Astrocyte (in vitro differentiated cells and primary cell): ENCODE results near the gene STX17. TPM values are rescaled to one million over a fixed set of nuclear protein-coding genes. Genes with fewer than 3 reads are reported as not detected.

Experiments
- DNase-seq: peaks from one replicate; pipeline ENCODE4 v3.0.0-alpha.2; 2010; ENCODE audit warnings: low read depth
- FAIRE-seq: peaks from 2 replicates; lab custom pipeline; 2011; peaks lifted over from hg19 to GRCh38; lab: Jason Lieb, UNC
- H2AFZ ChIP-seq: 2 replicates; pipeline ENCODE4 v1.6.0; 2012; ENCODE audit warnings: low read depth, low read length, inconsistent platforms
- H3K27ac ChIP-seq: 2 replicates; pipeline ENCODE4 v1.5.1; 2011; ENCODE audit warnings: low read depth, low read length, inconsistent platforms
- H3K27me3 ChIP-seq: 2 replicates; pipeline ENCODE4 v1.6.0; 2011; ENCODE audit warnings: low read length, inconsistent platforms; ENCODE audit not compliant: insufficient read depth
- H3K36me3 ChIP-seq: 2 replicates; pipeline ENCODE4 v1.5.1; 2011; ENCODE audit warnings: low read length, inconsistent platforms; ENCODE audit not compliant: insufficient read depth
- H3K4me1 ChIP-seq: 2 replicates; pipeline ENCODE4 v1.5.1; 2011; ENCODE audit warnings: low read length, inconsistent platforms; ENCODE audit not compliant: insufficient read depth
- H3K4me2 ChIP-seq: 2 replicates; pipeline ENCODE4 v1.6.0; 2012; ENCODE audit warnings: low read length, inconsistent platforms
- H3K4me3 ChIP-seq: 2 replicates; pipeline ENCODE4 v1.5.1; 2011; ENCODE audit warnings: low read depth, mild to moderate bottlenecking, low read length, inconsistent platforms; ENCODE audit not compliant: insufficient read depth
- H3K79me2 ChIP-seq: 2 replicates; pipeline ENCODE4 v1.6.0; 2012; ENCODE audit warnings: mild to moderate bottlenecking, low read length, inconsistent platforms; ENCODE audit not compliant: insufficient read depth
- H3K9ac ChIP-seq: 2 replicates; pipeline ENCODE4 v1.6.0; 2012; ENCODE audit warnings: mild to moderate bottlenecking, low read length, inconsistent platforms
- H3K9me3 ChIP-seq: 2 replicates; pipeline ENCODE4 v1.5.1; 2012; ENCODE audit warnings: low read depth, mild to moderate bottlenecking, low read length, inconsistent platforms; ENCODE audit not compliant: insufficient read depth
- H4K20me1 ChIP-seq: 2 replicates; pipeline ENCODE4 v1.6.0; 2012; ENCODE audit warnings: low read length, inconsistent platforms; ENCODE audit not compliant: insufficient read depth
- H3K27ac Mint-ChIP-seq: one replicate; pipeline ENCODE4 v1.8.0; 2021; ENCODE audit warnings: mild to moderate bottlenecking, mixed read lengths; ENCODE audit not compliant: unreplicated experiment
- H3K27me3 Mint-ChIP-seq: one replicate; pipeline ENCODE4 v1.8.0; 2021; ENCODE audit warnings: low read depth, mixed read lengths; ENCODE audit not compliant: unreplicated experiment
- H3K36me3 Mint-ChIP-seq: one replicate; pipeline ENCODE4 v1.8.0; 2021; ENCODE audit warnings: low read depth, mixed read lengths; ENCODE audit not compliant: unreplicated experiment
- H3K4me1 Mint-ChIP-seq: one replicate; pipeline ENCODE4 v1.8.0; 2021; ENCODE audit warnings: low read depth, mixed read lengths; ENCODE audit not compliant: unreplicated experiment
- H3K4me3 Mint-ChIP-seq: one replicate; pipeline ENCODE4 v1.8.0; 2021; ENCODE audit warnings: mild to moderate bottlenecking, moderate library complexity, mixed read lengths; ENCODE audit not compliant: unreplicated experiment
- H3K9me3 Mint-ChIP-seq: one replicate; pipeline ENCODE4 v1.8.0; 2021; ENCODE audit warnings: mild to moderate bottlenecking, mixed read lengths; ENCODE audit not compliant: unreplicated experiment
- EZH2 ChIP-seq: IDR thresholded peaks from 2 replicates; pipeline ENCODE4 v1.6.1; 2012; ENCODE audit warnings: mild to moderate bottlenecking, low read length, inconsistent platforms; ENCODE audit not compliant: insufficient read depth
- total RNA-seq: library from RNA; stranded (reverse); gene quantifications from 2 replicates; pipeline ENCODE4 v1.2.1, GENCODE V29; 2021
- TF ChIP-seq, protein P1 (sequence below): IDR thresholded peaks from 2 replicates; pipeline ENCODE4 v1.5.1; 2011; ENCODE audit warnings: low read depth, mild to moderate bottlenecking, inconsistent platforms, low read length, moderate library complexity; ENCODE audit not compliant: insufficient read depth

Gene STX17
- total RNA-seq, 1 donor from 2014 or later: 28.3 TPM

DNA sequence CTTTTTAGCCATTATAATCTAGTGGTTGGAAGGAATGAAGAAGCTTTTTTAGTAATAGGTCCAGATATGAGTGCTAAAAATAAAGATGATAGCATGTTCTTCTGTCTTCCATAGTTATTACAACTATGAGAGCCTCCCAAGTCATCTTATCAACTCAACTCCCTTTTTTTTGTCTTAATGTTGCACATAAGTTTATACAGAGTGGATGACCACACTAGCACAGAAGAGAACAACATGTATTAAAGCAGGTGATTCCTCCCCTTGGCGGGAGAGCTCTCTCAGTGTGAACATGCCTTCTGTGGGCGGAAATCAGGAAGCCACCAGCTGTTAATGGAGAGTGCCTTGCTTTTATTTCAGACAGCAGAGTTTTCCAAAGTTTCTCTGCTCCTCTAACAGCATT lies 40.1 kb upstream of the STX17 start:
- no peak overlapping the region for H2AFZ ChIP-seq
- H3K4me1 Mint-ChIP-seq: peaks cover 35% of the 10 kb centered on the region
- TF ChIP-seq, protein P1, sequence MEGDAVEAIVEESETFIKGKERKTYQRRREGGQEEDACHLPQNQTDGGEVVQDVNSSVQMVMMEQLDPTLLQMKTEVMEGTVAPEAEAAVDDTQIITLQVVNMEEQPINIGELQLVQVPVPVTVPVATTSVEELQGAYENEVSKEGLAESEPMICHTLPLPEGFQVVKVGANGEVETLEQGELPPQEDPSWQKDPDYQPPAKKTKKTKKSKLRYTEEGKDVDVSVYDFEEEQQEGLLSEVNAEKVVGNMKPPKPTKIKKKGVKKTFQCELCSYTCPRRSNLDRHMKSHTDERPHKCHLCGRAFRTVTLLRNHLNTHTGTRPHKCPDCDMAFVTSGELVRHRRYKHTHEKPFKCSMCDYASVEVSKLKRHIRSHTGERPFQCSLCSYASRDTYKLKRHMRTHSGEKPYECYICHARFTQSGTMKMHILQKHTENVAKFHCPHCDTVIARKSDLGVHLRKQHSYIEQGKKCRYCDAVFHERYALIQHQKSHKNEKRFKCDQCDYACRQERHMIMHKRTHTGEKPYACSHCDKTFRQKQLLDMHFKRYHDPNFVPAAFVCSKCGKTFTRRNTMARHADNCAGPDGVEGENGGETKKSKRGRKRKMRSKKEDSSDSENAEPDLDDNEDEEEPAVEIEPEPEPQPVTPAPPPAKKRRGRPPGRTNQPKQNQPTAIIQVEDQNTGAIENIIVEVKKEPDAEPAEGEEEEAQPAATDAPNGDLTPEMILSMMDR: no peak
- TF ChIP-seq EZH2: no peak
- no peaks in the 10 kb centered on the region for H3K36me3 ChIP-seq
- FAIRE-seq (no peak), DNase-seq (no peak)
- H3K9me3 ChIP-seq: no peaks in the 10 kb centered on the region
- H3K27me3 ChIP-seq: no peaks in the 10 kb centered on the region
- no peak overlapping the region for H3K4me3 Mint-ChIP-seq
- H3K9ac ChIP-seq: no peak overlapping the region
- no peaks in the 10 kb centered on the region for H3K36me3 Mint-ChIP-seq
- no peak overlapping the region for H3K4me3 ChIP-seq
- no peak overlapping the region for H3K27ac Mint-ChIP-seq
- H3K27ac ChIP-seq: no peak overlapping the region
- H3K9me3 Mint-ChIP-seq: no peaks in the 10 kb centered on the region
- H4K20me1 ChIP-seq: no peaks in the 10 kb centered on the region
- no peaks in the 10 kb centered on the region for H3K27me3 Mint-ChIP-seq
- no peaks in the 10 kb centered on the region for H3K4me1 ChIP-seq
- no peaks in the 10 kb centered on the region for H3K79me2 ChIP-seq
- H3K4me2 ChIP-seq: no peak overlapping the region

DNA sequence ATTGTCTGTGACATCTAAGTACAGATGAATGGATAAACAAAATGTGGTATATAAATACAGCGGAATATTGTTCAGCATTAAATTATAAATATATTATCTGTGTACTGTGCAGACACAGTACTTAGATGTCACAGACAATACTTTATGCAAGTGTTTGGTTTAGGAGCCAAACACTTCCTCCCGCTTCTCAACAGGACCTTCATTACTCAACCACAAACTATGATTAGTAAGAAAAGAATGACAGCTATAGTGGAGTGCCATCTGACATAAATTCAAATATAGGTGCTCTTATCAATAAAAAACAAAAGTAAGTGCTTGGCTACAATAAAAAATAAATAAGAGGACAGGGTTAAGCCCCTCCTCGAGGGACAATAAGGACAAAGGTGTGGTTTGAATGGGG lies 38.9 kb upstream of the STX17 start:
- no peaks in the 10 kb centered on the region for H3K36me3 ChIP-seq
- H3K27ac ChIP-seq: no peak overlapping the region
- Mint-ChIP-seq H3K9me3 (no peaks in the 10 kb centered on the region), H3K4me3 (no peak overlapping the region), H3K27ac (no peak overlapping the region), H3K36me3 (no peaks in the 10 kb centered on the region), H3K4me1 (peaks cover 35% of the 10 kb centered on the region), H3K27me3 (no peaks in the 10 kb centered on the region)
- H3K9me3 ChIP-seq: no peaks in the 10 kb centered on the region
- H3K4me1 ChIP-seq: no peaks in the 10 kb centered on the region
- no peaks in the 10 kb centered on the region for H3K79me2 ChIP-seq
- H3K9ac ChIP-seq: no peak overlapping the region
- FAIRE-seq (no peak), DNase-seq (no peak)
- no peaks in the 10 kb centered on the region for H3K27me3 ChIP-seq
- H3K4me3 ChIP-seq: no peak overlapping the region
- TF ChIP-seq, protein P1: no peak
- TF ChIP-seq EZH2: no peak
- H3K4me2 ChIP-seq: no peak overlapping the region
- H2AFZ ChIP-seq: no peak overlapping the region
- H4K20me1 ChIP-seq: no peaks in the 10 kb centered on the region

DNA sequence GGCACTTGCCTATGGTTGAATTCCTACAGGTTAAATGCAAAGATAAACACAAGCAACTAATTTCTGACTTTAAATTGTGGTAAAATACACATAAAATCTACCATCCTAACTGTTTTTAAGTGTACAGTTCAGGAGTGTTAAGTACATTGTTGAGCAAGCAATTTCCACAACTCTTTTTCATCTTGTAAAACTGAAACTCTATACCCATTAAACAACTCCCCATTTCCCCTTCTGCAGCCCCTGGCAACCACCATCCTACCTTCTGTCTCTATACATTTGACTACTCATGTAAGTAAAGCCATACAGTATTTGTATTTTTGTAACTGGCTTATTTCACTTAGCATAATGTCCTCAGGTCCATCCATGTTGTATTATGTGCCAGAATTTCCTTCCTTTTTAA lies 38.5 kb upstream of the STX17 start:
- no peak overlapping the region for H3K4me3 Mint-ChIP-seq
- no peak for FAIRE-seq
- no peak overlapping the region for H3K4me3 ChIP-seq
- H3K9ac ChIP-seq: no peak overlapping the region
- no peaks in the 10 kb centered on the region for H3K27me3 Mint-ChIP-seq
- H3K4me2 ChIP-seq: no peak overlapping the region
- no peak for DNase-seq
- no peaks in the 10 kb centered on the region for H3K9me3 ChIP-seq
- H3K36me3 Mint-ChIP-seq: no peaks in the 10 kb centered on the region
- TF ChIP-seq, protein P1: no peak
- no peak for TF ChIP-seq EZH2
- no peaks in the 10 kb centered on the region for H3K36me3 ChIP-seq
- no peak overlapping the region for H2AFZ ChIP-seq
- H3K27me3 ChIP-seq: no peaks in the 10 kb centered on the region
- peaks cover 35% of the 10 kb centered on the region for H3K4me1 Mint-ChIP-seq
- H3K27ac Mint-ChIP-seq: no peak overlapping the region
- H4K20me1 ChIP-seq: no peaks in the 10 kb centered on the region
- H3K9me3 Mint-ChIP-seq: no peaks in the 10 kb centered on the region
- no peaks in the 10 kb centered on the region for H3K79me2 ChIP-seq
- no peak overlapping the region for H3K27ac ChIP-seq
- peaks cover 2% of the 10 kb centered on the region for H3K4me1 ChIP-seq
